DOHH2 (cell line): Measurements from ENCODE around the gene OSBPL3.
A peak's percentile ranks its signal among the peaks of the same experiment; 100 is the strongest.

Source experiments
- H3F3A ChIP-seq: fragments of 200-600 bp; sonication (generic), shearing (Covaris generic); 2 replicates; pipeline ENCODE4 v1.6.0; 2016; ENCODE audit warnings: antibody characterized with exemption, mild to moderate bottlenecking; ENCODE audit not compliant: control insufficient read depth, insufficient read depth
- H3K27ac ChIP-seq: fragments of 200-600 bp; sonication (generic); 2 replicates; pipeline ENCODE4 v1.5.1; 2014; ENCODE audit warnings: low read depth, mild to moderate bottlenecking, low read length, moderate library complexity
- H3K27me3 ChIP-seq: fragments of 200-600 bp; sonication (generic); 2 replicates; pipeline ENCODE4 v1.6.1; 2014; ENCODE audit warnings: mild to moderate bottlenecking, low read length, mixed read lengths; ENCODE audit not compliant: control insufficient read depth
- H3K36me3 ChIP-seq: fragments of 200-600 bp; sonication (generic); 2 replicates; pipeline ENCODE4 v1.6.1; 2014; ENCODE audit warnings: mild to moderate bottlenecking, low read length, moderate library complexity, mixed read lengths; ENCODE audit not compliant: control insufficient read depth
- H3K4me1 ChIP-seq: fragments of 200-600 bp; sonication (generic); 2 replicates; pipeline ENCODE4 v1.6.1; 2014; ENCODE audit warnings: mild to moderate bottlenecking, low read length, mixed read lengths; ENCODE audit not compliant: control insufficient read depth
- H3K4me2 ChIP-seq: fragments of 200-600 bp; sonication (generic); 2 replicates; pipeline ENCODE4 v1.6.0; 2014; ENCODE audit warnings: mild to moderate bottlenecking, low read length, moderate library complexity
- H3K4me3 ChIP-seq: fragments of 200-600 bp; sonication (generic); 2 replicates; pipeline ENCODE4 v1.5.1; 2014; ENCODE audit warnings: mild to moderate bottlenecking, low read length, mixed read lengths
- H3K79me2 ChIP-seq: fragments of 200-600 bp; sonication (generic); 2 replicates; pipeline ENCODE4 v1.6.1; 2014; ENCODE audit warnings: mild to moderate bottlenecking, low read length, mixed read lengths; ENCODE audit not compliant: control insufficient read depth
- H3K9me2 ChIP-seq: fragments of 200-600 bp; sonication (generic); replicated peaks from 2 replicates; pipeline ENCODE4 v1.6.1; 2014; ENCODE audit warnings: mild to moderate bottlenecking, low read length, mixed read lengths; ENCODE audit not compliant: control insufficient read depth
- H3K9me3 ChIP-seq: fragments of 200-600 bp; sonication (generic); 2 replicates; pipeline ENCODE4 v1.6.1; 2014; ENCODE audit warnings: antibody characterized with exemption, low read length, mixed read lengths; ENCODE audit not compliant: control insufficient read depth, insufficient read depth
- H4K20me1 ChIP-seq: fragments of 200-600 bp; sonication (generic); 2 replicates; pipeline ENCODE4 v1.6.0; 2014; ENCODE audit warnings: low read depth, mild to moderate bottlenecking, antibody characterized with exemption, low read length, moderate library complexity; ENCODE audit not compliant: control insufficient read depth, insufficient read depth
- CTCF ChIP-seq: fragments of 200-600 bp; sonication (generic); IDR thresholded peaks from one replicate; pipeline ENCODE4 v1.5.1; 2014; ENCODE audit warnings: antibody characterized with exemption, mild to moderate bottlenecking, low read depth, low read length; ENCODE audit not compliant: poor library complexity, severe bottlenecking
- EZH2phosphoT487 ChIP-seq: fragments of 200-600 bp; sonication (generic); IDR thresholded peaks from 2 replicates; pipeline ENCODE4 v1.6.1; 2017; ENCODE audit warnings: borderline replicate concordance, mild to moderate bottlenecking, antibody characterized with exemption, low read length, moderate library complexity, mixed read lengths

The OSBPL3 gene

GRCh38 chr7:24821045-24821753 lies 158.8 kb downstream of the OSBPL3 start:
- TF ChIP-seq CTCF = peak; percentile 8
- no peak for TF ChIP-seq EZH2phosphoT487
- H3K79me2 ChIP-seq = peaks cover 17% of the 10 kb centered on the region
- H3K9me2 ChIP-seq = no peaks in the 10 kb centered on the region
- no peaks in the 10 kb centered on the region for H3K9me3 ChIP-seq
- H4K20me1 ChIP-seq = no peaks in the 10 kb centered on the region
- H3K4me3 ChIP-seq = peak overlapping the region; percentile 46
- H3K4me1 ChIP-seq = peaks cover 75% of the 10 kb centered on the region
- H3K4me2 ChIP-seq = peak overlapping the region; percentile 71
- no peaks in the 10 kb centered on the region for H3K27me3 ChIP-seq
- peak overlapping the region; percentile 95 for H3K27ac ChIP-seq
- peaks cover 95% of the 10 kb centered on the region for H3K36me3 ChIP-seq
- H3F3A ChIP-seq = peaks cover 49% of the 10 kb centered on the region

GRCh38 chr7:24820730-24821044 lies 159.3 kb downstream of the OSBPL3 start:
- H3K36me3 ChIP-seq = peaks cover 95% of the 10 kb centered on the region
- no peaks in the 10 kb centered on the region for H3K9me2 ChIP-seq
- H3K9me3 ChIP-seq = no peaks in the 10 kb centered on the region
- H4K20me1 ChIP-seq = no peaks in the 10 kb centered on the region
- peak overlapping the region; percentile 71 for H3K4me2 ChIP-seq
- no peak for TF ChIP-seq EZH2phosphoT487
- TF ChIP-seq CTCF = no peak
- no peaks in the 10 kb centered on the region for H3K27me3 ChIP-seq
- peak overlapping the region; percentile 46 for H3K4me3 ChIP-seq
- peaks cover 14% of the 10 kb centered on the region for H3K79me2 ChIP-seq
- H3K4me1 ChIP-seq = peaks cover 70% of the 10 kb centered on the region
- peaks cover 46% of the 10 kb centered on the region for H3F3A ChIP-seq
- H3K27ac ChIP-seq = peak overlapping the region; percentile 95

GRCh38 chr7:24819916-24820689 lies 159.9 kb downstream of the OSBPL3 start:
- H4K20me1 ChIP-seq = no peaks in the 10 kb centered on the region
- H3K36me3 ChIP-seq = peaks cover 95% of the 10 kb centered on the region
- peaks cover 14% of the 10 kb centered on the region for H3K79me2 ChIP-seq
- H3K4me2 ChIP-seq = peak overlapping the region; percentile 71
- peaks cover 43% of the 10 kb centered on the region for H3F3A ChIP-seq
- TF ChIP-seq EZH2phosphoT487 (no peak), CTCF (peak; percentile 97)
- H3K27ac ChIP-seq = peak overlapping the region; percentile 95
- H3K27me3 ChIP-seq = no peaks in the 10 kb centered on the region
- H3K9me2 ChIP-seq = no peaks in the 10 kb centered on the region
- peaks cover 64% of the 10 kb centered on the region for H3K4me1 ChIP-seq
- H3K9me3 ChIP-seq = no peaks in the 10 kb centered on the region
- H3K4me3 ChIP-seq = peak overlapping the region; percentile 46
